Central memory CD8-positive, alpha-beta T cell (primary cell): ENCODE data around the gene FOXJ3.

Source experiments
- ATAC-seq: fragments of 150-1000 bp; cut with Tn5 transposase; replicated peaks from 2 replicates; pipeline ENCODE4 v1.10.0; 2022; ENCODE audit warnings: mild to moderate bottlenecking, moderate FRiP score, moderate number of reproducible peaks; ENCODE audit not compliant: poor library complexity, severe bottlenecking; ENCODE audit errors: extremely low read depth
- DNase-seq, 2 donors: peaks; one replicate each; pipeline ENCODE4 v3.0.0; 2021; ENCODE audit warnings: low spot score in 2 of 2
- H3K27ac Mint-ChIP-seq: one replicate; pipeline ENCODE4 v1.8.0; 2022; ENCODE audit warnings: low read depth, mild to moderate bottlenecking, moderate library complexity, mixed read lengths
- H3K27me3 Mint-ChIP-seq: one replicate; pipeline ENCODE4 v1.8.0; 2022; ENCODE audit warnings: mixed read lengths
- H3K36me3 Mint-ChIP-seq: one replicate; pipeline ENCODE4 v1.8.0; 2022; ENCODE audit warnings: mild to moderate bottlenecking, moderate library complexity, mixed read lengths; ENCODE audit not compliant: insufficient read depth
- H3K4me1 Mint-ChIP-seq: one replicate; pipeline ENCODE4 v1.8.0; 2022; ENCODE audit warnings: mixed read lengths
- H3K4me3 Mint-ChIP-seq: one replicate; pipeline ENCODE4 v1.8.0; 2022; ENCODE audit warnings: mild to moderate bottlenecking, moderate library complexity, mixed read lengths
- H3K9me3 Mint-ChIP-seq: one replicate; pipeline ENCODE4 v1.8.0; 2022; ENCODE audit warnings: mixed read lengths

FOXJ3 gene

GRCh38 chr1:42146626-42147320, 188.3 kb downstream of the FOXJ3 start:
- H3K4me3 Mint-ChIP-seq: no peak overlapping the region
- no peak overlapping the region for H3K27ac Mint-ChIP-seq
- peak; percentile 44 to 47 for DNase-seq
- H3K9me3 Mint-ChIP-seq: no peaks in the 10 kb centered on the region
- no peaks in the 10 kb centered on the region for H3K36me3 Mint-ChIP-seq
- ATAC-seq: no peak
- peaks cover 38% of the 10 kb centered on the region for H3K27me3 Mint-ChIP-seq
- no peaks in the 10 kb centered on the region for H3K4me1 Mint-ChIP-seq

- H3K27me3 Mint-ChIP-seq: peaks cover 31% of the 10 kb centered on the region
- H3K36me3 Mint-ChIP-seq: no peaks in the 10 kb centered on the region
- ATAC-seq (no peak), DNase-seq (peak in 1 of 2 donors; percentile 10)
- no peak overlapping the region for H3K4me3 Mint-ChIP-seq
- no peaks in the 10 kb centered on the region for H3K9me3 Mint-ChIP-seq
- H3K4me1 Mint-ChIP-seq: no peaks in the 10 kb centered on the region
- H3K27ac Mint-ChIP-seq: no peak overlapping the region
Measured at GRCh38 chr1:42145764-42146625, 189.0 kb downstream of the FOXJ3 start.

GRCh38 chr1:42145389-42145716, 189.7 kb downstream of the FOXJ3 start:
- ATAC-seq (no peak), DNase-seq (no peak)
- Mint-ChIP-seq H3K9me3 (no peaks in the 10 kb centered on the region), H3K36me3 (no peaks in the 10 kb centered on the region), H3K27ac (no peak overlapping the region), H3K4me3 (no peak overlapping the region), H3K27me3 (peaks cover 25% of the 10 kb centered on the region), H3K4me1 (no peaks in the 10 kb centered on the region)

- Mint-ChIP-seq H3K27me3 (peaks cover 21% of the 10 kb centered on the region), H3K9me3 (no peaks in the 10 kb centered on the region), H3K4me3 (no peak overlapping the region)
Measured at GRCh38 chr1:42144711-42145388, 190.2 kb downstream of the FOXJ3 start.

GRCh38 chr1:42143896-42144710, 190.9 kb downstream of the FOXJ3 start:
- H3K4me3 Mint-ChIP-seq: no peak overlapping the region
- H3K9me3 Mint-ChIP-seq: no peaks in the 10 kb centered on the region
- ATAC-seq (no peak), DNase-seq (no peak)
- no peaks in the 10 kb centered on the region for H3K36me3 Mint-ChIP-seq
- no peak overlapping the region for H3K27ac Mint-ChIP-seq
- H3K27me3 Mint-ChIP-seq: peaks cover 26% of the 10 kb centered on the region
- no peaks in the 10 kb centered on the region for H3K4me1 Mint-ChIP-seq

More at GRCh38 chr1:42144711-42145388, 190.2 kb downstream of the FOXJ3 start:
- no peak for ATAC-seq
- no peak overlapping the region for H3K27ac Mint-ChIP-seq
- no peaks in the 10 kb centered on the region for H3K36me3 Mint-ChIP-seq
- no peaks in the 10 kb centered on the region for H3K4me1 Mint-ChIP-seq
- DNase-seq: peak in 1 of 2 donors; percentile 10

- no peaks in the 10 kb centered on the region for H3K4me1 Mint-ChIP-seq
- no peak overlapping the region for H3K27ac Mint-ChIP-seq
- no peak for ATAC-seq
- DNase-seq: no peak
- no peaks in the 10 kb centered on the region for H3K36me3 Mint-ChIP-seq
- peaks cover 35% of the 10 kb centered on the region for H3K27me3 Mint-ChIP-seq
- no peaks in the 10 kb centered on the region for H3K9me3 Mint-ChIP-seq
- H3K4me3 Mint-ChIP-seq: no peak overlapping the region
Measured at GRCh38 chr1:42142894-42143675, 191.9 kb downstream of the FOXJ3 start.

GRCh38 chr1:42141978-42142377, 193.1 kb downstream of the FOXJ3 start:
- Mint-ChIP-seq H3K27me3 (peaks cover 35% of the 10 kb centered on the region), H3K4me3 (no peak overlapping the region), H3K36me3 (no peaks in the 10 kb centered on the region)

GRCh38 chr1:42140191-42140590, 194.8 kb downstream of the FOXJ3 start:
- peaks cover 42% of the 10 kb centered on the region for H3K27me3 Mint-ChIP-seq
- H3K4me1 Mint-ChIP-seq: no peaks in the 10 kb centered on the region
- no peak for ATAC-seq
- H3K9me3 Mint-ChIP-seq: no peaks in the 10 kb centered on the region
- DNase-seq: no peak
- no peak overlapping the region for H3K4me3 Mint-ChIP-seq
- no peak overlapping the region for H3K27ac Mint-ChIP-seq
- no peaks in the 10 kb centered on the region for H3K36me3 Mint-ChIP-seq

More at GRCh38 chr1:42141978-42142377, 193.1 kb downstream of the FOXJ3 start:
- DNase-seq (no peak), ATAC-seq (no peak)
- Mint-ChIP-seq H3K4me1 (no peaks in the 10 kb centered on the region), H3K9me3 (no peaks in the 10 kb centered on the region), H3K27ac (no peak overlapping the region)

GRCh38 chr1:42139444-42139843, 195.6 kb downstream of the FOXJ3 start:
- no peak for ATAC-seq
- H3K4me3 Mint-ChIP-seq: no peak overlapping the region
- H3K9me3 Mint-ChIP-seq: no peaks in the 10 kb centered on the region
- no peak overlapping the region for H3K27ac Mint-ChIP-seq
- H3K36me3 Mint-ChIP-seq: no peaks in the 10 kb centered on the region
- DNase-seq: no peak
- peaks cover 44% of the 10 kb centered on the region for H3K27me3 Mint-ChIP-seq
- H3K4me1 Mint-ChIP-seq: no peaks in the 10 kb centered on the region

- Mint-ChIP-seq H3K36me3 (no peaks in the 10 kb centered on the region), H3K4me1 (no peaks in the 10 kb centered on the region), H3K4me3 (no peak overlapping the region), H3K27ac (no peak overlapping the region), H3K9me3 (no peaks in the 10 kb centered on the region), H3K27me3 (peaks cover 44% of the 10 kb centered on the region)
- DNase-seq: no peak
- no peak for ATAC-seq
Measured at GRCh38 chr1:42138586-42138985, 196.4 kb downstream of the FOXJ3 start.

- Mint-ChIP-seq H3K27ac (no peak overlapping the region), H3K36me3 (no peaks in the 10 kb centered on the region), H3K4me3 (no peak overlapping the region), H3K4me1 (no peaks in the 10 kb centered on the region), H3K27me3 (peaks cover 37% of the 10 kb centered on the region), H3K9me3 (no peaks in the 10 kb centered on the region)
- ATAC-seq (no peak), DNase-seq (no peak)
Measured at GRCh38 chr1:42137766-42138165, 197.3 kb downstream of the FOXJ3 start.
